Thoracic aorta (tissue), 2 donors: ENCODE measurements around the gene PCBP3. TPM values are rescaled to one million over a fixed set of nuclear protein-coding genes. Genes with fewer than 3 reads are reported as not detected.

Source experiments
- ATAC-seq: fragments of 150-250 bp; one replicate; pipeline ENCODE4 v1.8.0; 2017; ENCODE audit warnings: low read depth; ENCODE audit not compliant: insufficient number of reproducible peaks, low FRiP score
- DNase-seq: peaks from one replicate; pipeline ENCODE4 v3.0.0-alpha.2; 2020; ENCODE audit warnings: low spot score
- H3K27ac ChIP-seq, 2 donors: fragments of 200-600 bp; sonication (generic); 1 replicate in 1 of 2; 2 replicates in 1 of 2; pipeline ENCODE4 v1.5.1; 2016; ENCODE audit warnings: mild to moderate bottlenecking in 2 of 2, moderate library complexity in 2 of 2
- H3K27me3 ChIP-seq: fragments of 200-600 bp; sonication (generic); replicated peaks from 2 replicates; pipeline ENCODE4 v1.6.0; 2016; ENCODE audit warnings: mild to moderate bottlenecking; ENCODE audit not compliant: insufficient read depth
- H3K36me3 ChIP-seq: fragments of 200-600 bp; sonication (generic); one replicate; pipeline ENCODE4 v1.5.1; 2016
- H3K4me1 ChIP-seq, 2 donors: fragments of 200-600 bp; sonication (generic); 1 replicate in 1 of 2; 2 replicates in 1 of 2; pipeline versions ENCODE4 v1.5.1 to v1.6.0; 2016; ENCODE audit warnings: low read depth in 2 of 2, mild to moderate bottlenecking in 1 of 2; ENCODE audit not compliant: control insufficient read depth in 1 of 2
- H3K4me3 ChIP-seq: fragments of 200-600 bp; sonication (generic); 2 replicates; pipeline ENCODE4 v1.5.1; 2016; ENCODE audit warnings: mild to moderate bottlenecking
- H3K9me3 ChIP-seq: fragments of 200-600 bp; sonication (generic); 2 replicates; pipeline ENCODE4 v1.5.1; 2016
- total RNA-seq, 2 donors: library from RNA; depleted of rRNA; stranded (reverse); fragments of >200 nt; gene quantifications; one replicate each; pipeline versions ENCODE4 v1.1.0 to v1.2.3, GENCODE V29; 2016
- TF ChIP-seq, protein P1 (sequence below): fragments of 200-600 bp; sonication (generic); IDR thresholded peaks from one replicate; pipeline ENCODE4 v1.5.1; 2019; ENCODE audit warnings: antibody characterized with exemption

PCBP3 gene
- total RNA-seq, 2 donors from 2014 or later = 4.5 to 28.4 TPM

DNA sequence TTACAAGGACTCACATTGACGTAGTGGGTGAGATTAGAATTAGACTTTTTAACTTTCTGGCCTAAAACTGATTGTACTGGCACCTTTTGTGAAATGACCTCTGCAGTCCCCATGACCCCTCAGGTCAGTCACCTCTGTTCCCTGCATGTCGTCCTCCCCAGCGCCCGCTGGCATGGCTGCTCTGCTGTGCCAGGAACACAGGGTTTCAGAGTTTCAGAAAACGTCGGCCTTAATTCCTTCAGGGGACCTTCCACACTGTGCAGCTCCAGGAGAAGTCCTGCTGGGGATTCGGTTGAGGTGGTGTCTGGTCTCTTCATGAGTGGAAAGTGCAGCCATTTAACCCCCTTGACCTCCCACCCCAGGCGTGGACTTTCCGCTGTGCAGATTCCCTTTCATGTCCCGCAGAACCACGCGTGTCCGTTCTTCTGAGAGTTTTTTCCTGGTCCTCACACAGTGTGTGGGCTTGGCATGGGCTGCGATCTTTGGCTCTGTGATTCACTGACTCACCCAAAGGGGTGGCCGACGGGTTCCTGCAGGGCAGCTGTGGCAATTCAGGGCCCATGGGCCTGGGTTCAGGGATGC, 179.7 kb downstream of the PCBP3 start:
- ATAC-seq (no peak), DNase-seq (no peak)

DNA sequence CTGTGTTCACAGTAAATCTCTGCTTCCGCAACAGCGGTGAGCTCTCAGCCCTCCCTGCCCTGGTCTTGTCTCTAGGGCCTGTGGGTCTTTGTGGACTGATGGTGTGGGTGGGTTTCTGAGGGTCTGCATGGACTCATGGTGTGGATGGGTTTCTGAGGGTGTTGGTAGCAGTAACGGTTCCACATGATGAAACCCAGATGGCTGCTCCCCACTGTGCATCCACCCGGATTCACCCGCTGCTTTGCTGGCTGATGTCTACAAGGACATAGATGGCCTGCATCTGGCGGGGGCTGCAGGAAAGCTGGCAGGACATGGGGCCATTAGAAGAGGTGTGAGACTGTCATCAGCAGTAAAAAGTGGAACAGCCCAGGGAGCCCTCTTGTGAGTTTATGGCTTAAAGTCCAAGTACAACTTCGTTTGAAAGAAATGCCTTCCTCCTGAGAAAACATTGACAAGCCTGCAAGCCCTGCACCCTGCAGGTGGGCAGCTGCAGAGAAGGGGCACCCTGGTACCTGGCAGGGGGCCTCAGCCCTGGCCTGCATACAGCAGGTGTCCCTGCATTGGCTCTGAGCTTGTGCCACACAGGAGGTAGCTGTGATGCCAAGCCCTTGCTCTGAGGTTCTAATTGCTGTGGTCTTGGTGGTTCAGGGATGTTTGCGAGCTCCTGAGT, 181.2 kb downstream of the PCBP3 start:
- H3K27ac ChIP-seq = no peak overlapping the region

More for the DNA sequence above, 179.7 kb downstream of the PCBP3 start:
- no peaks in the 10 kb centered on the region for H3K27me3 ChIP-seq
- H3K4me3 ChIP-seq = no peak overlapping the region
- TF ChIP-seq, protein P1, sequence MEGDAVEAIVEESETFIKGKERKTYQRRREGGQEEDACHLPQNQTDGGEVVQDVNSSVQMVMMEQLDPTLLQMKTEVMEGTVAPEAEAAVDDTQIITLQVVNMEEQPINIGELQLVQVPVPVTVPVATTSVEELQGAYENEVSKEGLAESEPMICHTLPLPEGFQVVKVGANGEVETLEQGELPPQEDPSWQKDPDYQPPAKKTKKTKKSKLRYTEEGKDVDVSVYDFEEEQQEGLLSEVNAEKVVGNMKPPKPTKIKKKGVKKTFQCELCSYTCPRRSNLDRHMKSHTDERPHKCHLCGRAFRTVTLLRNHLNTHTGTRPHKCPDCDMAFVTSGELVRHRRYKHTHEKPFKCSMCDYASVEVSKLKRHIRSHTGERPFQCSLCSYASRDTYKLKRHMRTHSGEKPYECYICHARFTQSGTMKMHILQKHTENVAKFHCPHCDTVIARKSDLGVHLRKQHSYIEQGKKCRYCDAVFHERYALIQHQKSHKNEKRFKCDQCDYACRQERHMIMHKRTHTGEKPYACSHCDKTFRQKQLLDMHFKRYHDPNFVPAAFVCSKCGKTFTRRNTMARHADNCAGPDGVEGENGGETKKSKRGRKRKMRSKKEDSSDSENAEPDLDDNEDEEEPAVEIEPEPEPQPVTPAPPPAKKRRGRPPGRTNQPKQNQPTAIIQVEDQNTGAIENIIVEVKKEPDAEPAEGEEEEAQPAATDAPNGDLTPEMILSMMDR = no peak
- no peaks in the 10 kb centered on the region for H3K36me3 ChIP-seq
- H3K9me3 ChIP-seq = no peaks in the 10 kb centered on the region
- peaks cover 0 to 3% of the 10 kb centered on the region in 2 donors for H3K4me1 ChIP-seq
- H3K27ac ChIP-seq = no peak overlapping the region

DNA sequence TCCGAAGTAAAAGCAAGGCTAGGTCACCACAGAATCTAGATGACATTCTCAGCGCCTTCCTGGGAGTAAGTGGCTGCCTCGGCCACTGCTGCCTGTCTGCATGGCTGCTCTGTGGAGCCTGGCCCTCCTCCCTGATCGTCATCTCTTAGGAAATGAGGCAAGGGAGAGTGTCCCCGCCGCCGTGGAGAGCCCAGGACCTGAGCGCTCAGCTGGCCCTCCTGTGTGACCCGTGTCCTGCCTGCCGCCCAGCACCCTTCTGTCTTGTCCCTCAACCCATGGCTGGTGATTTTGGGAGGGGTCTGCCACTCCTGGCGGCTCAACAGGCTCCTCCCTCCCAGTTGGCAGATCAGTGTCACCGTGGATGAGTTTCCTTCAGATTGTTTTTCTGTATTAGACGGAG, 181.7 kb downstream of the PCBP3 start:
- DNase-seq = no peak
- H3K4me3 ChIP-seq = no peak overlapping the region
- ATAC-seq = no peak
- H3K9me3 ChIP-seq = no peaks in the 10 kb centered on the region
- no peaks in the 10 kb centered on the region for H3K27me3 ChIP-seq
- TF ChIP-seq, protein P1 = no peak
- no peaks in the 10 kb centered on the region for H3K36me3 ChIP-seq
- H3K4me1 ChIP-seq = peaks cover 0 to 3% of the 10 kb centered on the region in 2 donors
- H3K27ac ChIP-seq = no peak overlapping the region

More for the DNA sequence above, 181.2 kb downstream of the PCBP3 start:
- H3K36me3 ChIP-seq = no peaks in the 10 kb centered on the region
- H3K27me3 ChIP-seq = no peaks in the 10 kb centered on the region
- TF ChIP-seq, protein P1 = no peak
- no peak for DNase-seq
- ATAC-seq = no peak
- H3K4me3 ChIP-seq = no peak overlapping the region
- no peaks in the 10 kb centered on the region for H3K9me3 ChIP-seq
- peaks cover 0 to 3% of the 10 kb centered on the region in 2 donors for H3K4me1 ChIP-seq

DNA sequence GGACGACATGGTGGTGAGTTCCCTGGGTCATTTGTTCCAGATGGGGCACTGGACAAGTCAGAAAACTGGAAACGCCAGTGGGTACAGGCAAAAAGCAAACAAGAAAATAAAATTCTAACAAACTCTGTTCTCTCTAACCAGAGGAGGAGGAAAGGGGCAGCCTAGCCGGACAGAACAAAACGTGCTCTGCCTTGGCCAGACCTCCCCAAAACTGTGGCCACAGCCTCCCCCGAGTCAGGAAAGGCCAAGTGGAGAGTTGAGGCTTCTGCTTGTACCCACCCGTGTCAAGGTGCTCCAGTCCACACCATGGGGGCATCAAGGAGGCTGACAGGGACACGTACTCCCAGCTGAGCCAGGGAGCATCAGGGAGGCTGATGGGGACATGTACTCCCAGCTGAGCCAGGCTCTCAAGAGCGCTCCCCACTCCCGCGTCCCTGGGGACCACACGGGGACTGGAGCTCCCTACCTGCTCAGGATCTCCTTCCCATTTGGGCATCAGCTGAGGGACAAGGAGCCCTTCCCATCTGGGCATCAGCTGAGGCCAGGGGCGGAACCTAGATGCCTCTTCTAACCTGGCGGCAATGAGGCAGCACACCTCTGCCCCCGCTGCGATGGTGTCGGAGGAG, 183.3 kb downstream of the PCBP3 start:
- Histone ChIP-seq H3K27me3 (no peaks in the 10 kb centered on the region), H3K4me3 (no peak overlapping the region), H3K9me3 (no peaks in the 10 kb centered on the region), H3K4me1 (no peaks in the 10 kb centered on the region), H3K36me3 (no peaks in the 10 kb centered on the region), H3K27ac (no peak overlapping the region)
- ATAC-seq (no peak), DNase-seq (no peak)
- TF ChIP-seq, protein P1 = no peak

DNA sequence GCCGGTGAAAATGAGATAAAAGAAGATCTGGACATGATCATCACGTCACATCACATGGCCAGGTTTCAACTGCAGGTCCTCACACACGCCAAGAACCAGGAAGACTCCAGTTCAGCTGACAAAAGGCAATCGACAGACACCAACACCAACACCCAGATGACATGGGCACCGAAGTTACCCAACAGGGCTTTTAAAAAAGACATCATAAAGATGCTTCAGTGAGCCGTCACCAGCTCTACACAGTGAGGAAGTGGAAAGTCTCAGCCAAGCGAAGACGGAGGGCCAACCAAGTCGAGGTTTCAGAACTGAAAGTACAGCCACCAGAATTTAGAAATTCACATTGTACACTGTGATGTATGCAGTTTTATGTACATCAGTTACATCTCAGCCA, 183.8 kb downstream of the PCBP3 start:
- no peak overlapping the region for H3K4me3 ChIP-seq
- no peaks in the 10 kb centered on the region for H3K36me3 ChIP-seq
- no peaks in the 10 kb centered on the region for H3K27me3 ChIP-seq
- no peak overlapping the region for H3K27ac ChIP-seq
- H3K4me1 ChIP-seq = no peaks in the 10 kb centered on the region
- ATAC-seq (no peak), DNase-seq (no peak)
- H3K9me3 ChIP-seq = no peaks in the 10 kb centered on the region
- TF ChIP-seq, protein P1 = no peak
